Smooth muscle cell (in vitro differentiated cells): ENCODE measurements around the gene WFIKKN2. TPM values are rescaled to one million over a fixed set of nuclear protein-coding genes. Genes with fewer than 3 reads are reported as not detected.

Experiments used
- DNase-seq: peaks from one replicate; lab custom pipeline; 2025; ENCODE audit not compliant: unreplicated experiment; lab: John Stamatoyannopoulos, UW
- H2AFZ ChIP-seq: fragments of 200-600 bp; sonication (generic); 2 replicates; pipeline ENCODE4 v1.6.0; 2016; ENCODE audit warnings: antibody characterized with exemption, low read depth, mild to moderate bottlenecking
- H3F3A ChIP-seq: fragments of 200-600 bp; sonication (generic); 2 replicates; pipeline ENCODE4 v1.6.0; 2017; ENCODE audit warnings: antibody characterized with exemption, low read depth
- H3K27ac ChIP-seq: fragments of 200-600 bp; sonication (generic); 2 replicates; pipeline ENCODE4 v1.5.1; 2016; ENCODE audit warnings: low read depth, mild to moderate bottlenecking
- H3K27me3 ChIP-seq: fragments of 200-600 bp; sonication (generic); 2 replicates; pipeline ENCODE4 v1.6.1; 2016; ENCODE audit warnings: low read depth, mild to moderate bottlenecking
- H3K36me3 ChIP-seq: fragments of 200-600 bp; sonication (generic); 2 replicates; pipeline ENCODE4 v1.5.1; 2016; ENCODE audit warnings: low read depth
- H3K4me1 ChIP-seq: fragments of 200-600 bp; sonication (generic); 2 replicates; pipeline ENCODE4 v1.5.1; 2016; ENCODE audit warnings: low read depth
- H3K4me2 ChIP-seq: fragments of 200-600 bp; sonication (generic); 2 replicates; pipeline ENCODE4 v1.6.0; 2016; ENCODE audit warnings: mild to moderate bottlenecking
- H3K4me3 ChIP-seq: fragments of 200-600 bp; sonication (generic); 2 replicates; pipeline ENCODE4 v1.5.1; 2016; ENCODE audit warnings: mild to moderate bottlenecking
- H3K79me2 ChIP-seq: fragments of 200-600 bp; sonication (generic); 2 replicates; pipeline ENCODE4 v1.6.0; 2016; ENCODE audit warnings: low read depth, mild to moderate bottlenecking
- H3K9ac ChIP-seq: fragments of 200-600 bp; sonication (generic); 2 replicates; pipeline ENCODE4 v1.6.0; 2016; ENCODE audit warnings: low read depth
- H3K9me3 ChIP-seq: fragments of 200-600 bp; sonication (generic); replicated peaks from 2 replicates; pipeline ENCODE4 v1.5.1; 2016; ENCODE audit warnings: low read depth
- H4K20me1 ChIP-seq: fragments of 200-600 bp; sonication (generic); 2 replicates; pipeline ENCODE4 v1.6.0; 2016; ENCODE audit warnings: low read depth
- WGBS: methylation state at CpG from one replicate; pipeline ENCODE4 v1.1.7; 2016; ENCODE audit warnings: low lambda C conversion rate; 5-methylcytosine and 5-hydroxymethylcytosine counted together
- polyA plus RNA-seq: library from polyadenylated mRNA; unstranded; fragments of >200 nt; fragmentation: Nextera tagmentation; extraction: Ambion mirVana; gene quantifications from 2 replicates; pipeline ENCODE4 v1.2.1, GENCODE V29; 2016
- total RNA-seq: library from RNA; depleted of rRNA; stranded (reverse); fragments of >200 nt; gene quantifications from 2 replicates; pipeline ENCODE4 v1.2.3, GENCODE V29; 2014
- TF ChIP-seq, protein P1 (sequence below): fragments of 200-600 bp; sonication (generic); IDR thresholded peaks from 2 replicates; pipeline ENCODE4 v1.5.1; 2017; ENCODE audit warnings: borderline replicate concordance, mild to moderate bottlenecking, antibody characterized with exemption; ENCODE audit not compliant: insufficient read depth, poor library complexity, severe bottlenecking

The WFIKKN2 gene
- total and polyA plus RNA-seq, 2 experiments from 2014 or later, result not detected

DNA sequence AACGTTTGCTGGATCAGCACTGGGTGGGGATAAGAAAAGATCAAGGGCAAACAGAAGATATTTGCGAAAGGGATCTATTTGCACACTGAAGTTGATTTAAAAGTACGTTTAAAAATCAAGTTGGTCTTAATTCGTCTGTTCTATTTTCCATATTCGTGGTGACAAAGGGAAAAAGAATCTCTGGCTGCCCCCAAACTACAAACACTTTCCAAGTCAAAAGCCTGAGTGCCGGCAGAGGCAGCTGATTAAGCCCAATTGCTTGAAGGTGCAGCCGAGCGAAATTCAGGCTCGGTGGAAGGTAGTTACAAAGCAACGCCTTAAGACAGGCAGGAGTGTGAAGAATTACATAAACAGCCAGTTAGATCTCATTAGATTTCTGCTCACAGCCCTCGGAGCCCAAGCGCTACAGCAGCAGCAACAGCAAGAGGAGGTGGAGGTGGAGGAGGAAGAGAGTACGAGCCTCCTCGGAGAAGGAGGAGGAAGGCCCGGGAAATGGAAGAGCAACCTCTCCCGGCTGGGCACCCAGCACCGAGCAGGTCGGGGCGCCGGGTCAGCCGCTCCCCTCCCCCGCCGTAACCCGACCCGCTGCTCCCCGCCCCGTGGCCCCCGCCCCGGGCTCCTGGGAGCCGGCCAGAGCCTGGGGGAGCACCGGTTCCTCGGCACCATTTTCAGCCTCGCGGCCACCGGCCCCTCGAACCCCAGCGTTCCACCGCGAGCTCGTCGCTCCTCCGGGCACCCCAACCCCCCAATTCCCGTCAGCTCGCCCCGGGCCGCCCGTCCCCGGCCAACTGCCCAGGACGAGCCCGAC, 29.9 kb downstream of the WFIKKN2 start:
- peak overlapping the region; percentile 98 for H3K4me2 ChIP-seq
- H4K20me1 ChIP-seq, result peaks cover 44% of the 10 kb centered on the region
- 2% methylated on average over 24 of the region's 50 CpGs for WGBS
- no peaks in the 10 kb centered on the region for H3K27me3 ChIP-seq
- H3K27ac ChIP-seq, result peak overlapping the region; percentile 73
- peak overlapping the region; percentile 98 for H3K4me3 ChIP-seq
- no peak for DNase-seq
- H3K4me1 ChIP-seq, result peaks cover 24% of the 10 kb centered on the region
- no peaks in the 10 kb centered on the region for H3K9me3 ChIP-seq
- H3F3A ChIP-seq, result peaks cover 11% of the 10 kb centered on the region
- peaks cover 41% of the 10 kb centered on the region for H3K79me2 ChIP-seq
- H3K36me3 ChIP-seq, result no peaks in the 10 kb centered on the region
- H3K9ac ChIP-seq, result peak overlapping the region; percentile 94
- H2AFZ ChIP-seq, result no peak overlapping the region
- TF ChIP-seq, protein P1, sequence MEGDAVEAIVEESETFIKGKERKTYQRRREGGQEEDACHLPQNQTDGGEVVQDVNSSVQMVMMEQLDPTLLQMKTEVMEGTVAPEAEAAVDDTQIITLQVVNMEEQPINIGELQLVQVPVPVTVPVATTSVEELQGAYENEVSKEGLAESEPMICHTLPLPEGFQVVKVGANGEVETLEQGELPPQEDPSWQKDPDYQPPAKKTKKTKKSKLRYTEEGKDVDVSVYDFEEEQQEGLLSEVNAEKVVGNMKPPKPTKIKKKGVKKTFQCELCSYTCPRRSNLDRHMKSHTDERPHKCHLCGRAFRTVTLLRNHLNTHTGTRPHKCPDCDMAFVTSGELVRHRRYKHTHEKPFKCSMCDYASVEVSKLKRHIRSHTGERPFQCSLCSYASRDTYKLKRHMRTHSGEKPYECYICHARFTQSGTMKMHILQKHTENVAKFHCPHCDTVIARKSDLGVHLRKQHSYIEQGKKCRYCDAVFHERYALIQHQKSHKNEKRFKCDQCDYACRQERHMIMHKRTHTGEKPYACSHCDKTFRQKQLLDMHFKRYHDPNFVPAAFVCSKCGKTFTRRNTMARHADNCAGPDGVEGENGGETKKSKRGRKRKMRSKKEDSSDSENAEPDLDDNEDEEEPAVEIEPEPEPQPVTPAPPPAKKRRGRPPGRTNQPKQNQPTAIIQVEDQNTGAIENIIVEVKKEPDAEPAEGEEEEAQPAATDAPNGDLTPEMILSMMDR, result no peak

DNA sequence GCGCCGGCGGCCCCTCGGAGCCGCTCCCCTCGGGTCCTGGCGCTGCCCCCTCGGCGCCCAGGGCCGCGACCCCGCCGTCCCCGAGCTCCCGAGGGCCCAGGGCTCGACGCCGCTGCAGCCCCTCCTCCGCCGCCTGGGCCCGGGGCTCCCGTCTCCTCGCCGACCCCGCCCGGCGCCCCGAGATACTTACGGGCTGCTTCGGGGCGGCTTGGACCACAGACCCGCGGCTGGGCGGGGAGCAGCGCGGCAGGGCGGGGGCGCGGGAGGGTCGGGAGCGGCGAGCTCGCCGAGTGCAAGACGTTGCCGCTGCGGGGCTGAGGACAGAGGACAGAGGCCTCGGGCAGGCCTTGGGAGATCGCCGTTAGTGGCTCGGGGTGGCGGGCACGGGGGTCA, 30.5 kb downstream of the WFIKKN2 start:
- no peak overlapping the region for H2AFZ ChIP-seq
- no peak for DNase-seq
- H4K20me1 ChIP-seq, result peaks cover 44% of the 10 kb centered on the region
- H3K4me3 ChIP-seq, result peak overlapping the region; percentile 98
- H3K27ac ChIP-seq, result peak overlapping the region; percentile 73
- 0% methylated on average over 15 of the region's 53 CpGs for WGBS
- H3F3A ChIP-seq, result peaks cover 11% of the 10 kb centered on the region
- H3K9me3 ChIP-seq, result no peaks in the 10 kb centered on the region
- peaks cover 24% of the 10 kb centered on the region for H3K4me1 ChIP-seq
- peak overlapping the region; percentile 94 for H3K9ac ChIP-seq
- peak overlapping the region; percentile 98 for H3K4me2 ChIP-seq
- TF ChIP-seq, protein P1, result no peak
- H3K27me3 ChIP-seq, result no peaks in the 10 kb centered on the region
- no peaks in the 10 kb centered on the region for H3K36me3 ChIP-seq
- H3K79me2 ChIP-seq, result peaks cover 41% of the 10 kb centered on the region

DNA sequence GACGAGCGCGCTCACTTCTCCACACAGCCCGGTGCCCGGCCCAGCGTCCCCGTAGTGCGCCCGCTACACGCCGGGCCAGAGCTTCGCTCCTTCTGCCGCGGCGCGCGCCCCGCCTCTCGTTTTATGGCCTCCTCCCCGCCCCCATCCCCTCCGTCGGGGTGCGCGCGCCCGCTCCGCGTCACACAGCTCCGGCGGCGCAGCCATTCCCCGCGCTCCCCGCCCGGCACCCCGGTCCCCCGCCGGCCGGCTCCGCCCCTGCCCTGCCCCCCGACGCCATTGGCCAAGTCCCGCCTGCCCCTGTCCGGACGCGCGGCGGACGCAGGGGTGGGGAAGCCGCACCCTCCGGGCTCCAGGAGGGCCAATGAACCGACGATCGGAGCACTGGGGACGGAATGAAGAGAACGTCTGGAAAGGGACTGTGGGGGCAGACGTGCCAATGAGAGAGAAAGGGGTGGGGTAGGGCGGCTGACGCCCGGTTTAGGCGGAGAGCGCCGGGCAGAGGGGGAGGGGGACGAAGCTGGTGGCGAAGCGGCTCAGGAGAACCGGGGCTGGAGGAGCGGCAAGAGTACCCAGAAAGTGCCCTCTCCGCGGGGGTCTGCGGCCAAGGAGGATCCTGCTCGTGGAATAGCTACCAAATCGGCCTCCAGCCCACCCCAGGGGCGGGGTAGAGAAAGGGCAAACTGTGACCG, 31.0 kb downstream of the WFIKKN2 start, which contains the start of gene TOB1:
Gene TOB1, minus strand, starts transcription at position 94 of the 689 bp plus-strand sequence. CDS start 2,337 bp downstream, outside the sequence.
- WGBS, result under 1% methylated on average over 13 of the region's 75 CpGs
- H3K4me2 ChIP-seq, result peak within 1 kb of the TSS; percentile 98
- peak within 1 kb of the TSS; percentile 98 for H3K4me3 ChIP-seq
- no peaks in the 10 kb centered on the region for H3K27me3 ChIP-seq
- peak within 1 kb of the TSS; percentile 97 for H3K27ac ChIP-seq
- peaks cover 24% of the 10 kb centered on the region for H3K4me1 ChIP-seq
- peaks cover 43% of the 10 kb centered on the region for H4K20me1 ChIP-seq
- H3F3A ChIP-seq, result peaks cover 14% of the 10 kb centered on the region
- TF ChIP-seq, protein P1, result no peak
- DNase-seq, result peak; percentile 96
- H3K36me3 ChIP-seq, result no peaks in the 10 kb centered on the region
- peak within 1 kb of the TSS; percentile 94 for H3K9ac ChIP-seq
- H3K79me2 ChIP-seq, result peaks cover 41% of the 10 kb centered on the region
- H2AFZ ChIP-seq, result peak within 1 kb of the TSS; percentile 68
- no peaks in the 10 kb centered on the region for H3K9me3 ChIP-seq
